B cell (primary cell): ENCODE data around the gene DUOXA2.

Experiments used
- EZH2 ChIP-seq: IDR thresholded peaks from 2 replicates; pipeline ENCODE4 v1.6.1; 2012; ENCODE audit warnings: borderline replicate concordance, low read depth, mild to moderate bottlenecking, moderate library complexity, low read length; ENCODE audit not compliant: insufficient read depth, poor library complexity, severe bottlenecking
- TF ChIP-seq, protein P1 (sequence below): fragments of 200-600 bp; IDR thresholded peaks from one replicate; pipeline ENCODE4 v1.8.0; 2022; ENCODE audit warnings: antibody characterized with exemption, mild to moderate bottlenecking

DNA sequence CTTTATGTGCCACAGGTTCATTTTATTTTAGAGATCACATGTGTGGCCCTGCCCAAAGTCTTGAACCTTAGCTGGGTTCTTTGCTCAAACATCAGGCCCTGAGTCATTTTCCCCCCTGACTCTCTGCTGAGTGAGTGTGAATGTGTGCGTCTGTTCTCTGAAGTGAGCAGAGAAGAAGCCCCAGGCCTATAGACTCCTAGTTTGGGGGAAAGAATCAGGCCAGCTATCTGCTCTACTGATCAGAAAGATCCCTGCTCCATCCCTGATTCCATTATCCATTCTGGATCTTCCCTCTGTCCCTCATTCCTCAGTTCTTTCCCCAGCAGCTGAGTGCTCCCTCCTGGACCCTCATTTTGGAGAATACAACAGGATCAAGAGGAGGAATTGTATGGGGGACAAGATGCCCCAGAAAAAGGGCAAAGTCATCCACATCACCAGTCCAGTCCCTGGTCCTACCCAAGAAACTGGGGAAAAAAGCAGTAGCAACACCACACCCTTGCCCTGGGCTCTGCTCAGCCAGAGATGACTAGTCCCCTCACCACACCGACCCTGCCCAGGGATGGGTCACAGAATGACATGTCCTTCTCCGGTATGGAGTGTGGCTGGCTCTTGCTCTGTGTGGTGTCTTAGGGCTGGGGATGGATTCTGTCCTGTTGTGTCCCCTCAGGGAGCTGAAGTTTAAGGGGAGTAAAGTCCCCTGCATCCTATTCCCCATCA lies 18.9 kb downstream of the DUOXA2 start:
- TF ChIP-seq, protein P1, sequence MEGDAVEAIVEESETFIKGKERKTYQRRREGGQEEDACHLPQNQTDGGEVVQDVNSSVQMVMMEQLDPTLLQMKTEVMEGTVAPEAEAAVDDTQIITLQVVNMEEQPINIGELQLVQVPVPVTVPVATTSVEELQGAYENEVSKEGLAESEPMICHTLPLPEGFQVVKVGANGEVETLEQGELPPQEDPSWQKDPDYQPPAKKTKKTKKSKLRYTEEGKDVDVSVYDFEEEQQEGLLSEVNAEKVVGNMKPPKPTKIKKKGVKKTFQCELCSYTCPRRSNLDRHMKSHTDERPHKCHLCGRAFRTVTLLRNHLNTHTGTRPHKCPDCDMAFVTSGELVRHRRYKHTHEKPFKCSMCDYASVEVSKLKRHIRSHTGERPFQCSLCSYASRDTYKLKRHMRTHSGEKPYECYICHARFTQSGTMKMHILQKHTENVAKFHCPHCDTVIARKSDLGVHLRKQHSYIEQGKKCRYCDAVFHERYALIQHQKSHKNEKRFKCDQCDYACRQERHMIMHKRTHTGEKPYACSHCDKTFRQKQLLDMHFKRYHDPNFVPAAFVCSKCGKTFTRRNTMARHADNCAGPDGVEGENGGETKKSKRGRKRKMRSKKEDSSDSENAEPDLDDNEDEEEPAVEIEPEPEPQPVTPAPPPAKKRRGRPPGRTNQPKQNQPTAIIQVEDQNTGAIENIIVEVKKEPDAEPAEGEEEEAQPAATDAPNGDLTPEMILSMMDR, result no peak
- no peak for TF ChIP-seq EZH2
